Measurements from ENCODE around the gene DNAI2.

DNA sequence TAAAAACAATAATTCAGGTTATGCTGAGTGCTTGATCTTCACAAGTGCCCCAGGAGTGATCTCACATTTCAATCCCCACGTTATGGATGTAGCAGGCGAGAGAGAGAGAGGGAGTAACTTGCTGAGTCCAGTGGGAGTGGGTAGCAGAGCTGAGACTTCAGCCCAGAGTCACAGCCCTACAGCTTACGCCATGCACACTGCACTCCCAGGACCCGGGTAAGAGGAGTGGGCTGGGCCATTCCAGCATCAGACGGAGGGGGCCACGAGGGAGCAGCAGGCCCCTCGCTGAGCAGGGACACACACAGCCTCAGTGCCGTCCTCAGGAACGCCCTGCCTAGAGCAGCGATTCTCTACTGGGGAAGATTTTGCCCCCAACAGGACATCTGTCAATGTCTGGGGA is 42.2 kb downstream of the DNAI2 start:
- TF ChIP-seq, protein P1, sequence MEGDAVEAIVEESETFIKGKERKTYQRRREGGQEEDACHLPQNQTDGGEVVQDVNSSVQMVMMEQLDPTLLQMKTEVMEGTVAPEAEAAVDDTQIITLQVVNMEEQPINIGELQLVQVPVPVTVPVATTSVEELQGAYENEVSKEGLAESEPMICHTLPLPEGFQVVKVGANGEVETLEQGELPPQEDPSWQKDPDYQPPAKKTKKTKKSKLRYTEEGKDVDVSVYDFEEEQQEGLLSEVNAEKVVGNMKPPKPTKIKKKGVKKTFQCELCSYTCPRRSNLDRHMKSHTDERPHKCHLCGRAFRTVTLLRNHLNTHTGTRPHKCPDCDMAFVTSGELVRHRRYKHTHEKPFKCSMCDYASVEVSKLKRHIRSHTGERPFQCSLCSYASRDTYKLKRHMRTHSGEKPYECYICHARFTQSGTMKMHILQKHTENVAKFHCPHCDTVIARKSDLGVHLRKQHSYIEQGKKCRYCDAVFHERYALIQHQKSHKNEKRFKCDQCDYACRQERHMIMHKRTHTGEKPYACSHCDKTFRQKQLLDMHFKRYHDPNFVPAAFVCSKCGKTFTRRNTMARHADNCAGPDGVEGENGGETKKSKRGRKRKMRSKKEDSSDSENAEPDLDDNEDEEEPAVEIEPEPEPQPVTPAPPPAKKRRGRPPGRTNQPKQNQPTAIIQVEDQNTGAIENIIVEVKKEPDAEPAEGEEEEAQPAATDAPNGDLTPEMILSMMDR (conservative IDR thresholded peaks at IDR 0.05) = no peak
- TF ChIP-seq ZFX (IDR thresholded peaks at IDR 0.05) = no peak

Data from C4-2B (cell line).